ENCODE data around the gene OPRL1. TPM values are rescaled to one million over a fixed set of nuclear protein-coding genes. Genes with fewer than 3 reads are reported as not detected.

Gene OPRL1
- total and polyA plus RNA-seq, 2 of the 8 experiments (the other 6 are each of a cell fraction or from before 2014, with no cell fraction given), result 0.63 to 0.98 TPM

DNA sequence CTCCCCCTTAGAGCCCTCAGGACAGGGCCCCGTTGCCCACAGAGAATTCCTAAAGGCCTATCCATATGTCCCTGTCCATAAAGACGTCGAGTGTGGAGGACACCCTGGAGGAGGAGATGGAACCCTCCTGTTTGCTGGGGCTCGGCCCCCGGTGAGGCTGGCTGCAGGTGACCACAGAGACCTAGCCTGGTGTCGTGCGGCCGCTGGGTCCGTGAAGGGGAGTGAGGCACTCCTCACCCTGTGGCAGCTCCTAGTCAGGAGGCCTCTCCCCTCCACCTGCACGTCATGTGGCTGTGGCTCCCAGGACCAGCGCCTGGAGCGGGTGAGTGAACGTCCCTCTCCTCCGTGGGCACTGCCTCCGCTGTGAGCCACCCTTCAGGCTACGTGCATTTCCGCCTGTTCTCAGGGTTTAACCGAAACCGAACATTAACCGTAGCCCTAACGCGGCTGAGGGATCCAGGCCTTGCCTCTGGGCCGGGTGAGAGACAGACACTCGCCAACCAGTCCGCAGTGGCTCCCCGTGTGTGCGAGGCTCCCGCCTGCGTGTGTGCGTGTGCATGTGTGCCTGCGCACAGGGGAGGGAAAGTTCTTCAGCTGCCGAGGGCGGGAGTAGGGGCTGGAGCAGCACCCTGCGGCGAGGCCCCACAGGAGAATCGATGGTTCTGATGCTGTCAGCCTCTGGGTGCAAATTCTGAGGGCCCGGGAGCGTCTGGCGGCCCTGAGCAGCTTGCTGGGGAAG lies 22.8 kb upstream of the OPRL1 start:
- peak overlapping the region; percentile 74 for H2BK20ac ChIP-seq (ENCODE audit: low read length)
- H2AK5ac ChIP-seq (ENCODE audit: low read depth, low read length), result no peak overlapping the region
- H2BK12ac ChIP-seq (ENCODE audit: low read depth, low read length), result peak overlapping the region; percentile 51; the same call in 1 of the 2 replicates
- no peaks in the 10 kb centered on the region for H3K79me2 ChIP-seq (ENCODE audit: control insufficient read depth in 1 of 2, insufficient read depth in 2 of 2, low read length in 2 of 2)
- H3K27me3 ChIP-seq (replicated peaks in 1 of 4; ENCODE audit: control insufficient read depth in 3 of 4, extremely low read depth in 1 of 4, insufficient read depth in 3 of 4, low read length in 3 of 4), result peaks cover 0 to 7% (median 3%) of the 10 kb centered on the region in 4 experiments; a peak in 2 of 7 replicates
- H3K18ac ChIP-seq (ENCODE audit: extremely low read depth, low read length), result peak overlapping the region; percentile 62; the same call in 1 of the 2 replicates
- TF ChIP-seq E2F6 (IDR thresholded peaks at IDR 0.05) (peak; percentile 40; the same call in 1 of the 2 replicates), SUZ12 (IDR thresholded peaks at IDR 0.05; ENCODE audit: low read length) (0 out of 2 replicates have a peak, but pooled peaks have one; percentile 32), CHD2 (IDR thresholded peaks at IDR 0.05; ENCODE audit: low read length) (no peak)
- TF ChIP-seq, protein P1, sequence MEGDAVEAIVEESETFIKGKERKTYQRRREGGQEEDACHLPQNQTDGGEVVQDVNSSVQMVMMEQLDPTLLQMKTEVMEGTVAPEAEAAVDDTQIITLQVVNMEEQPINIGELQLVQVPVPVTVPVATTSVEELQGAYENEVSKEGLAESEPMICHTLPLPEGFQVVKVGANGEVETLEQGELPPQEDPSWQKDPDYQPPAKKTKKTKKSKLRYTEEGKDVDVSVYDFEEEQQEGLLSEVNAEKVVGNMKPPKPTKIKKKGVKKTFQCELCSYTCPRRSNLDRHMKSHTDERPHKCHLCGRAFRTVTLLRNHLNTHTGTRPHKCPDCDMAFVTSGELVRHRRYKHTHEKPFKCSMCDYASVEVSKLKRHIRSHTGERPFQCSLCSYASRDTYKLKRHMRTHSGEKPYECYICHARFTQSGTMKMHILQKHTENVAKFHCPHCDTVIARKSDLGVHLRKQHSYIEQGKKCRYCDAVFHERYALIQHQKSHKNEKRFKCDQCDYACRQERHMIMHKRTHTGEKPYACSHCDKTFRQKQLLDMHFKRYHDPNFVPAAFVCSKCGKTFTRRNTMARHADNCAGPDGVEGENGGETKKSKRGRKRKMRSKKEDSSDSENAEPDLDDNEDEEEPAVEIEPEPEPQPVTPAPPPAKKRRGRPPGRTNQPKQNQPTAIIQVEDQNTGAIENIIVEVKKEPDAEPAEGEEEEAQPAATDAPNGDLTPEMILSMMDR (IDR thresholded peaks at IDR 0.05; ENCODE audit: control extremely low read depth in 1 of 3, insufficient read depth in 1 of 3, low read depth in 1 of 3, low read length in 3 of 3), result no peak
- ChIA-PET CTCF (ENCODE audit: partially characterized antibody) (interaction anchor here (0.6 to 15.0 kb wide), 19 partner anchors 10 to 518 kb away, joined by 3 to 139 read pairs (median 4); partner anchors contain the start of genes C20orf204, LKAAEAR1, OPRL1 and RGS19), POLR2A (ENCODE audit: partially characterized antibody) (interaction anchor here (1.7 to 1.8 kb wide), 2 partner anchors 13 to 17 kb away, joined by 8 to 9 read pairs; no protein-coding TSS in a partner anchor)
- no peaks in the 10 kb centered on the region for H3K23me2 ChIP-seq (ENCODE audit: low read depth, low read length)
- WGBS, 2 experiments (ENCODE audit: extremely low coverage in 1 of 2, insufficient coverage in 1 of 2, insufficient read length in 1 of 2, insufficient replicate concordance in 2 of 2, low coverage in 1 of 2, low lambda C conversion rate in 2 of 2, missing lambda C conversion rate in 1 of 2), result 78% methylated on average over 39 of the region's 39 CpGs; no CpG with 5 or more reads in 1 of the 2 experiments
- no peaks in the 10 kb centered on the region for H3K79me1 ChIP-seq (ENCODE audit: low read depth, low read length)
- H4K91ac ChIP-seq (replicated peaks; ENCODE audit: insufficient read length, low read length), result peak overlapping the region; percentile 72
- FAIRE-seq, result no peak
- no peak overlapping the region for H2BK120ac ChIP-seq (replicated peaks; ENCODE audit: low read depth, low read length)
- peak overlapping the region; percentile 82; the same call in 1 of the 2 replicates for H4K8ac ChIP-seq (ENCODE audit: extremely low read depth, insufficient read depth, low read length)
- H4K20me1 ChIP-seq (replicated peaks in 1 of 2; ENCODE audit: control insufficient read depth in 1 of 2, insufficient read depth in 2 of 2, low read length in 2 of 2), result no peaks in the 10 kb centered on the region
- H3K4me2 ChIP-seq (ENCODE audit: insufficient read depth in 1 of 2, low read depth in 2 of 2, low read length in 2 of 2), result peak overlapping the region in 1 of 2 experiments; percentile 57; a peak in 1 of 4 replicates
- H3K9me3 ChIP-seq (ENCODE audit: insufficient read depth in 2 of 2, low read depth in 1 of 2, low read length in 1 of 2), result no peaks in the 10 kb centered on the region
- H2BK5ac ChIP-seq (ENCODE audit: low read depth, low read length), result peak overlapping the region; percentile 10; the same call in 1 of the 2 replicates
- no peak overlapping the region for H3K56ac ChIP-seq (replicated peaks; ENCODE audit: insufficient read length, low read depth, low read length)
- peak overlapping the region; percentile 98 for H2BK15ac ChIP-seq (ENCODE audit: low read length)
- DNase-seq (ENCODE audit: low read depth in 1 of 2, low spot score in 2 of 2), result no peak
- H3K4me3 ChIP-seq (ENCODE audit: extremely low read depth in 1 of 4, insufficient read depth in 2 of 4, low read depth in 3 of 4, low read length in 4 of 4), result peak overlapping the region in 1 of 4 experiments; percentile 7; a peak in 1 of 8 replicates
- H4K5ac ChIP-seq (ENCODE audit: insufficient read length, low read depth, low read length), result no peak overlapping the region
- no peak overlapping the region for H3K4ac ChIP-seq (replicated peaks; ENCODE audit: insufficient read length, low read depth, low read length)
- peak overlapping the region; percentile 46; the same call in 1 of the 2 replicates for H2AFZ ChIP-seq (ENCODE audit: low read length)
- no peak overlapping the region for H3K14ac ChIP-seq (ENCODE audit: insufficient read length)
- no peaks in the 10 kb centered on the region for H3K36me3 ChIP-seq (ENCODE audit: control insufficient read depth in 2 of 4, insufficient read depth in 4 of 4, low read length in 3 of 4)
- H3K23ac ChIP-seq (ENCODE audit: insufficient read length), result no peak overlapping the region
- no peak overlapping the region for H3K9ac ChIP-seq (replicated peaks in 1 of 4; ENCODE audit: extremely low read depth in 1 of 4, low read depth in 3 of 4, low read length in 3 of 4)
- peaks cover 0 to 18% (median 13%) of the 10 kb centered on the region in 4 experiments; a peak in 6 of 7 replicates for H3K4me1 ChIP-seq (replicated peaks in 1 of 4; ENCODE audit: control insufficient read depth in 3 of 4, insufficient read depth in 4 of 4, low read length in 3 of 4)
- H3K27ac ChIP-seq (ENCODE audit: low read depth, low read length), result no peak overlapping the region
